ENCODE data around the gene ERGIC3.

The ERGIC3 gene

DNA sequence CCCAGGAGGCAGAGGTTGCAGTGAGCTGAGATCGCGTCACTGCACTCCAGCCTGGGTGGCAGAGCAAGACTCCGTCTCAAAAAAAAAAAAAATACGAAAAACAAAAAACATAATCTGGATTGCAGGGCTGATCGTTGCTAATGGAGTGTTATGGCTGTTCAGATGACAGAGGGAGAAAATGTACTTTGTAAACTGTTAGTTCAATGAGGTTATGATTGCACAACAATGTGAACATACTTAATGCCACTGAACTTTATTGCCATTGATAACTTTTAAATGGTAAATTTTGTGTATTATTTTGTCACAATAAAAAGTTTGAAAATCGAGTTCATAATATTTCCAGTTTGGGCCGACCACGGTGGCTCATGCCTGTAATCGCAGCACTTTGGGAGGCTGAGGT is 22.9 kb upstream of the ERGIC3 start:
- TF ChIP-seq RARB (CRISPR knock-in tag; IDR thresholded peaks at IDR 0.05) (no peak), TOX (CRISPR knock-in tag; IDR thresholded peaks at IDR 0.05; ENCODE audit: borderline replicate concordance) (no peak), CSRNP3 (CRISPR knock-in tag; IDR thresholded peaks at IDR 0.05) (no peak), CSDC2 (CRISPR knock-in tag; IDR thresholded peaks at IDR 0.05) (no peak), TCF4 (CRISPR knock-in tag; IDR thresholded peaks at IDR 0.05; ENCODE audit: borderline replicate concordance) (no peak), ZFP3 (CRISPR knock-in tag; IDR thresholded peaks at IDR 0.05) (no peak), ARNTL (CRISPR knock-in tag; IDR thresholded peaks at IDR 0.05; ENCODE audit: borderline replicate concordance, low read depth) (no peak), POU6F1 (CRISPR knock-in tag; IDR thresholded peaks at IDR 0.05; ENCODE audit: borderline replicate concordance, low read depth) (no peak), ZNF565 (CRISPR knock-in tag; conservative IDR thresholded peaks at IDR 0.05; ENCODE audit: low read depth) (no peak), BACH2 (CRISPR knock-in tag; IDR thresholded peaks at IDR 0.05; ENCODE audit: borderline replicate concordance) (no peak), ZC3H10 (CRISPR knock-in tag; IDR thresholded peaks at IDR 0.05) (no peak), OSR1 (CRISPR knock-in tag; IDR thresholded peaks at IDR 0.05) (no peak), ZNF8 (CRISPR knock-in tag; IDR thresholded peaks at IDR 0.05) (no peak), GLIS3 (CRISPR knock-in tag; IDR thresholded peaks at IDR 0.05) (no peak), SNAI2 (CRISPR knock-in tag; IDR thresholded peaks at IDR 0.05) (no peak), ZFP30 (CRISPR knock-in tag; IDR thresholded peaks at IDR 0.05) (no peak), ESRRG (CRISPR knock-in tag; IDR thresholded peaks at IDR 0.05) (no peak)
- TF ChIP-seq, protein P1, sequence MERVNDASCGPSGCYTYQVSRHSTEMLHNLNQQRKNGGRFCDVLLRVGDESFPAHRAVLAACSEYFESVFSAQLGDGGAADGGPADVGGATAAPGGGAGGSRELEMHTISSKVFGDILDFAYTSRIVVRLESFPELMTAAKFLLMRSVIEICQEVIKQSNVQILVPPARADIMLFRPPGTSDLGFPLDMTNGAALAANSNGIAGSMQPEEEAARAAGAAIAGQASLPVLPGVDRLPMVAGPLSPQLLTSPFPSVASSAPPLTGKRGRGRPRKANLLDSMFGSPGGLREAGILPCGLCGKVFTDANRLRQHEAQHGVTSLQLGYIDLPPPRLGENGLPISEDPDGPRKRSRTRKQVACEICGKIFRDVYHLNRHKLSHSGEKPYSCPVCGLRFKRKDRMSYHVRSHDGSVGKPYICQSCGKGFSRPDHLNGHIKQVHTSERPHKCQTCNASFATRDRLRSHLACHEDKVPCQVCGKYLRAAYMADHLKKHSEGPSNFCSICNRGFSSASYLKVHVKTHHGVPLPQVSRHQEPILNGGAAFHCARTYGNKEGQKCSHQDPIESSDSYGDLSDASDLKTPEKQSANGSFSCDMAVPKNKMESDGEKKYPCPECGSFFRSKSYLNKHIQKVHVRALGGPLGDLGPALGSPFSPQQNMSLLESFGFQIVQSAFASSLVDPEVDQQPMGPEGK (CRISPR knock-in tag; IDR thresholded peaks at IDR 0.05; ENCODE audit: borderline replicate concordance) = no peak
- TF ChIP-seq, protein P2, sequence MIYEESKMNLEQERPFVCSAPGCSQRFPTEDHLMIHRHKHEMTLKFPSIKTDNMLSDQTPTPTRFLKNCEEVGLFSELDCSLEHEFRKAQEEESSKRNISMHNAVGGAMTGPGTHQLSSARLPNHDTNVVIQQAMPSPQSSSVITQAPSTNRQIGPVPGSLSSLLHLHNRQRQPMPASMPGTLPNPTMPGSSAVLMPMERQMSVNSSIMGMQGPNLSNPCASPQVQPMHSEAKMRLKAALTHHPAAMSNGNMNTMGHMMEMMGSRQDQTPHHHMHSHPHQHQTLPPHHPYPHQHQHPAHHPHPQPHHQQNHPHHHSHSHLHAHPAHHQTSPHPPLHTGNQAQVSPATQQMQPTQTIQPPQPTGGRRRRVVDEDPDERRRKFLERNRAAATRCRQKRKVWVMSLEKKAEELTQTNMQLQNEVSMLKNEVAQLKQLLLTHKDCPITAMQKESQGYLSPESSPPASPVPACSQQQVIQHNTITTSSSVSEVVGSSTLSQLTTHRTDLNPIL (CRISPR knock-in tag; IDR thresholded peaks at IDR 0.05; ENCODE audit: low read depth) = no peak
- TF ChIP-seq, protein P3, sequence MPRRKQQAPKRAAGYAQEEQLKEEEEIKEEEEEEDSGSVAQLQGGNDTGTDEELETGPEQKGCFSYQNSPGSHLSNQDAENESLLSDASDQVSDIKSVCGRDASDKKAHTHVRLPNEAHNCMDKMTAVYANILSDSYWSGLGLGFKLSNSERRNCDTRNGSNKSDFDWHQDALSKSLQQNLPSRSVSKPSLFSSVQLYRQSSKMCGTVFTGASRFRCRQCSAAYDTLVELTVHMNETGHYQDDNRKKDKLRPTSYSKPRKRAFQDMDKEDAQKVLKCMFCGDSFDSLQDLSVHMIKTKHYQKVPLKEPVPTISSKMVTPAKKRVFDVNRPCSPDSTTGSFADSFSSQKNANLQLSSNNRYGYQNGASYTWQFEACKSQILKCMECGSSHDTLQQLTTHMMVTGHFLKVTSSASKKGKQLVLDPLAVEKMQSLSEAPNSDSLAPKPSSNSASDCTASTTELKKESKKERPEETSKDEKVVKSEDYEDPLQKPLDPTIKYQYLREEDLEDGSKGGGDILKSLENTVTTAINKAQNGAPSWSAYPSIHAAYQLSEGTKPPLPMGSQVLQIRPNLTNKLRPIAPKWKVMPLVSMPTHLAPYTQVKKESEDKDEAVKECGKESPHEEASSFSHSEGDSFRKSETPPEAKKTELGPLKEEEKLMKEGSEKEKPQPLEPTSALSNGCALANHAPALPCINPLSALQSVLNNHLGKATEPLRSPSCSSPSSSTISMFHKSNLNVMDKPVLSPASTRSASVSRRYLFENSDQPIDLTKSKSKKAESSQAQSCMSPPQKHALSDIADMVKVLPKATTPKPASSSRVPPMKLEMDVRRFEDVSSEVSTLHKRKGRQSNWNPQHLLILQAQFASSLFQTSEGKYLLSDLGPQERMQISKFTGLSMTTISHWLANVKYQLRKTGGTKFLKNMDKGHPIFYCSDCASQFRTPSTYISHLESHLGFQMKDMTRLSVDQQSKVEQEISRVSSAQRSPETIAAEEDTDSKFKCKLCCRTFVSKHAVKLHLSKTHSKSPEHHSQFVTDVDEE (CRISPR knock-in tag; IDR thresholded peaks at IDR 0.05) = no peak
- no peak for ATAC-seq

DNA sequence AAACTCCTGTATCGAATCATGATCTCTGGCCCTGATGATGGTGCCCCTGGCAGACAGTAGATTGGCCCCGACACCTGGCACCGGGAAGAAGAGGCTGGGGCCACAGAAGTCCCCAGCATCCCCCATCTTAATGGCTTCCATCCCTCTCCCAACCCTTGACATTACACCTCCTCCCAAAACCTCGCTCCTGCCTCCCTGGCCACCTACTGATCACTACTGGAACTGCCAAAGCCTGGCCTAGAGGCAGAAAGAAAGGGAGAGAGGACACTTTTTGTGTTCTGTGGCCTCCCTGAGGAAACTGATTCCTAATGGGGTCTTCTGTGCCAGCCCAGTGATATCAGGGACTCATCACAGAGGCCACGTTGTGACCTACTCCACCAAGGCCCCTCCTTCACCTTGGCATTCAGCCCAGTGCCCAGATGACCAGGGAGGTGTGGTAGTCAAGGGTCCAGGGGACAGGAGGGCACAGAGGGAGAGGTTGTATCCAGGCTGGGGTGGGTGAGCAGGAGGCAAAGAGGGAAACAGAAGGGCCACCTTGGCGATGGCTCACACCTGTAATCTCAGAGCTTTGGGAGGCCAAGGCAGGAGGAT is 18.5 kb upstream of the ERGIC3 start:
- no peak for TF ChIP-seq CSDC2 (CRISPR knock-in tag; IDR thresholded peaks at IDR 0.05)
- TF ChIP-seq BACH2 (CRISPR knock-in tag; IDR thresholded peaks at IDR 0.05; ENCODE audit: borderline replicate concordance) = no peak
- no peak for TF ChIP-seq TOX (CRISPR knock-in tag; IDR thresholded peaks at IDR 0.05; ENCODE audit: borderline replicate concordance)
- TF ChIP-seq PPARA (CRISPR knock-in tag; IDR thresholded peaks at IDR 0.05; ENCODE audit: borderline replicate concordance) = no peak

DNA sequence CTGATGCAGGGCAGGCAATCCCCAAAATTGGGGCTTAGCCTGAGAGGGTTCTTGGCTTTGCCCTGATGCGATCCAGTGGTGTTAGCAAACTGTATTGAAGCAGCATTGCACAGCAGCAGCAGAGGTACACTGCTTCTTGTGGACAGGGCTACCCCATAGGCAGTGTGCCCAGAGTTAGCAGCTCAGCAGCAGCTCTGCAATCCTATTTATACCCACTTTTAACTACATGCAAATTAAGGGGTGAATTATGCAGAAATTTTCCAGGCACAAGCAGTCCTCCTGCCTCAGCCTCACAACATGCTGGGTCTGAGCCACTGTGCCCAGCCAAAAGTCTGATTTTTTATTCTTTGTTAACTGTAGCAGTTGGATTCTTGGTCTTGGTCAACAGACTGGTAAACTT is 16.2 kb upstream of the ERGIC3 start:
- ATAC-seq = no peak
- TF ChIP-seq ISL1 (CRISPR knock-in tag; IDR thresholded peaks at IDR 0.05) = no peak

More for the DNA sequence above, 18.5 kb upstream of the ERGIC3 start:
- ATAC-seq = peak; percentile 83
